IPS-20b (cell line): ENCODE results near the gene SLC37A1.

Source experiments
- H3K27ac ChIP-seq: one replicate; pipeline ENCODE4 v1.5.1; 2013; ENCODE audit warnings: low read length
- H3K27me3 ChIP-seq: 2 replicates; pipeline ENCODE4 v1.6.1; 2013; ENCODE audit warnings: mild to moderate bottlenecking, low read length, inconsistent platforms; ENCODE audit not compliant: insufficient read depth
- H3K36me3 ChIP-seq: 2 replicates; pipeline ENCODE4 v1.6.1; 2013; ENCODE audit warnings: low read depth, mild to moderate bottlenecking, inconsistent platforms, low read length, moderate library complexity; ENCODE audit not compliant: insufficient read depth
- H3K4me1 ChIP-seq: 2 replicates; pipeline ENCODE4 v1.6.1; 2013; ENCODE audit warnings: mild to moderate bottlenecking, control low read depth, inconsistent platforms, low read length, moderate library complexity; ENCODE audit not compliant: insufficient read depth
- H3K4me3 ChIP-seq: 2 replicates; pipeline ENCODE4 v1.5.1; 2013; ENCODE audit warnings: mild to moderate bottlenecking, low read length, inconsistent platforms
- H3K9ac ChIP-seq: 2 replicates; pipeline ENCODE4 v1.6.1; 2013; ENCODE audit warnings: low read depth, mild to moderate bottlenecking, inconsistent platforms, low read length, moderate library complexity
- H3K9me3 ChIP-seq: 2 replicates; pipeline ENCODE4 v1.6.1; 2013; ENCODE audit warnings: mild to moderate bottlenecking, low read depth, low read length, inconsistent platforms; ENCODE audit not compliant: insufficient read depth

SLC37A1 gene

DNA sequence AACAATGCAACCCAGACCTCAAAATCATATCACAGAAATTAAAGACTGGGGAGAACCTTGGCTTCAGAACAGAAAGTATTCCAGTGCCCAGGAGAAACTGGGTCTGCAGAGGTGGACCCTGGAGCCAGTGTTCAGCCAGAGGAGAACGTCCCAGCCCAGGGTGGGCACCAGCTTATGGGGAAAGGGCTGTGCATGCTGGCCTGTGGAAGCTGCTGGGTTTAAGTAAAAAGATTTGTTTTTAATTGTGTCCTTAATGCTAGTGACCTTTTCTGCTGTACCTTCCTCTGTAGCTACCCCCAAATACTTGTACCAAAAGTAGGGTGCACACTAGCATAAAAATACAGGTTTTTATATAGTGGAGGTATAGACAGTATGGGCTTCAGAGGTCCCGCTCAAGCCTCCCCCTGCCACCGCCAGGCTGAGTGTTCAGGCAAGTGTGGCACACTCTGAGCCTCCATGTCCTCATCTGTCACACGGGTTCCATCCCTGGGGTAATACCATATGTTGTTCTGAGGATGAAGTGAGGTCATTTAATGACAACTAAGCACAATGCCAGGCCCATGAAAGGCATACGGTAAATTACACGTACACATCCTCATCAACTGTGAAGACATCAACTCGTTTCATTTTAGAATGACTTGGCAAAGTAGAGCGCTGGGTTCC, 47.0 kb downstream of the SLC37A1 start:
- Histone ChIP-seq H3K36me3 (peaks cover 19% of the 10 kb centered on the region), H3K4me3 (no peak overlapping the region), H3K27ac (no peak overlapping the region), H3K4me1 (no peaks in the 10 kb centered on the region), H3K9ac (no peak overlapping the region), H3K9me3 (no peaks in the 10 kb centered on the region), H3K27me3 (no peaks in the 10 kb centered on the region)

GRCh38 chr21:42561762-42562650, 48.4 kb downstream of the SLC37A1 start:
- Histone ChIP-seq H3K9me3 (no peaks in the 10 kb centered on the region), H3K4me1 (no peaks in the 10 kb centered on the region), H3K27me3 (no peaks in the 10 kb centered on the region), H3K36me3 (peaks cover 19% of the 10 kb centered on the region), H3K27ac (no peak overlapping the region), H3K9ac (no peak overlapping the region), H3K4me3 (no peak overlapping the region)

DNA sequence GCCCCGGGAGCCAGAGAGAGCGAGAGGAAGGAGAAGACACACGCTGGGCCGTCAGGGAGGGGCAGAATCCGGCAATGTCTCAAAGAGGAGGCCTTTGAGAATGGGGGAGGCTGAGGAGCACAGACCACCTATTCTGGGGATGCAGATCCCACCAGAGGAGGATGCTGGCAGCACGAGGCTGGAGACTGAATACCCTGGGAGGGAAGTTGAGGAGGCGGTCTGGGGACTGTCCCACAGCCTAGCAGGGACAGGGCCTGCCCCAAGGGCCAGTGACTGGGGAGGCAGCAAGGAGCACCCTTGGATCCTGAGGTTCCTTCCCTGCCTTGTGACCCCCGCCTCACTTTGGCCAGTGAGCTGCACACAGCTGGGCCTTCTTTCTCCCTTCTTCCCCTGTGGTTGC, 49.2 kb downstream of the SLC37A1 start:
- Histone ChIP-seq H3K27me3 (no peaks in the 10 kb centered on the region), H3K27ac (no peak overlapping the region), H3K9me3 (no peaks in the 10 kb centered on the region), H3K36me3 (peaks cover 22% of the 10 kb centered on the region), H3K4me3 (no peak overlapping the region), H3K4me1 (no peaks in the 10 kb centered on the region), H3K9ac (no peak overlapping the region)

DNA sequence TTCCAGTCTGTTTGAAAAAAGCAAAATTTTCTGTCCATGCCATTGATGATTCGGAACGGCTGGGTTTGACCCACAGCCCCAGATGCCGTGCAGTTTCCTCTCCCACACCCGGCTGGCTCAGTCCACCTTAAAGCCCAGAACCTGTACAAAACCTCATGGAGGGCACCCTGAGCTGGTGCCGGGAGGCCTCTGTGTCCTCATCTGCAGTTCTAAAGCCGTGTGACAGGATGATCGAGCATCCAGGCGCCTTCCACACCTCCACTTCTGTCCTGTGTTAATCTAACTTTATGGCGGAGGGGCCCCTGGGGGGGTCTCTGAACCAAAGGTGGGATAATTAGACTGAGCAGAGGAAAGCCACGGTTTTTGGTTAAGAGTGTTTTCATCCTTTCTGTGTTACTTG, 49.6 kb downstream of the SLC37A1 start:
- peaks cover 26% of the 10 kb centered on the region for H3K36me3 ChIP-seq
- no peaks in the 10 kb centered on the region for H3K9me3 ChIP-seq
- H3K27me3 ChIP-seq = no peaks in the 10 kb centered on the region
- no peak overlapping the region for H3K9ac ChIP-seq
- H3K4me3 ChIP-seq = no peak overlapping the region
- no peaks in the 10 kb centered on the region for H3K4me1 ChIP-seq
- H3K27ac ChIP-seq = no peak overlapping the region

DNA sequence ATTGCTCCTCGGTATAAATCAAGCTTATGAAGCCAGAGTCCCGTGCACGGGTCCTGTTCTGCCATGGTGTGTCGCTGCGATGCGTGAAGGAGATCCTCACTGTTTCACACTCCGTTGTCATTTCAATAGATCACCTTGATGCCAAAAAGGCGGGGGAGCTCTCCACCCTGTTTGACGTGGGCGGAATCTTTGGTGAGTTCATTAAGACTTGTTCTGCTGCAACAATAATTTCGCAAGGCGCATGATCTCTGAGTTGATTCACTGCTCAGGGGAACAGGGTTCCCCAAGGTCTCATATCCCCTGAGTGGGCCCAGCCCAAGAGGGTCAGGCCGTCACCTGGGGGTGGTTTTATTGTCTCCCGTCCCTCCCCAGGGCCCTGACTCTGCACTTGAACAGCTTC, 50.0 kb downstream of the SLC37A1 start:
- Histone ChIP-seq H3K9ac (no peak overlapping the region), H3K27me3 (no peaks in the 10 kb centered on the region), H3K4me1 (no peaks in the 10 kb centered on the region), H3K36me3 (peaks cover 29% of the 10 kb centered on the region), H3K9me3 (no peaks in the 10 kb centered on the region), H3K4me3 (no peak overlapping the region), H3K27ac (no peak overlapping the region)

DNA sequence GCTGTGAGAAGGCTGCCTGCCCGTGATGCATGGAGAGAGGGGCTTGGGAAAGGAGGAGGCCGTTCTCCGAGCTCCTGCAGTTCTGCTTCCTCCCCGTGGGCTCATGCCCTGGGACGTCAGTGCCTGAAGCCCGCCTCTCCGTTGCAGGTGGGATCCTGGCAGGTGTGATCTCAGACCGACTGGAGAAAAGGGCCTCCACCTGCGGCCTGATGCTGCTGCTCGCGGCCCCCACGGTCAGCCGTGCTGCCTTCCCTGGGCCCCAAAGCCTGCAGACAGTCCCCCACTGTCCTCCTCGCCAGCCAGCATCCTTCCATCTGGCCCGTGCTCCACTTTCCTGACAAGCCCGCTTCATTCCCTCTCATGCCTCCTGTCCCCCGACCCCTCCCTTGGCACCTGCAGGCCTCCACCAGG, 50.9 kb downstream of the SLC37A1 start:
- no peaks in the 10 kb centered on the region for H3K4me1 ChIP-seq
- H3K27me3 ChIP-seq = no peaks in the 10 kb centered on the region

DNA sequence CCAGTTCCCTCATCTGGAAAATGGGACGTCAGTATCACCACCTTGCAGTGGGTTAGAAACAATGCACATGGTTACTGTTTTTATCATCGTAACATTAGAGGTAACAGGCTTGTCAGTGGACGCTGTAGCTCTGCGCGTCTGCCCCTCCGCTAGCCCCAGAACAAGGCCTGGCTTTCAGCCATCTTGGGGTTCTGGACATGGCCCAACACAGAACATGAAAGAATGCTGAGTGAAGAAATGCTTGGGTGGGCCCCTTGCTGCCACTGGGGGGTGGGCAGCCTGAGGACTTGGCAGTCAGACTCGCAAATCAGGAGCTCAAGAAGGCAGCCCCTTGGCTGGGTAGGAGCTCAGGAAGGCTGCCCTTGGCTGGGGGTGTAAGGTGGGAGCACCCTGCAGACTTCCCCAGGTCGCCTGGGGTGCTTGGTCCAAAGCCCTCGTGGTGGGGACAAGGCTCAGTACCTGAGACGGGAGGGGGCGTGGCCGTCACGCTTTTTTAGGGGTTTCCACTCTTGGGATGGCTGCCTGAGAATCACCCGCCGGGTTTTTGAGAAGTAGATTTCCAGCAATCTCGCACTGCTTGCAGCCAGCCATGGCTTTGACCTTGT, 51.7 kb downstream of the SLC37A1 start:
- Histone ChIP-seq H3K4me3 (no peak overlapping the region), H3K9me3 (no peaks in the 10 kb centered on the region), H3K4me1 (no peaks in the 10 kb centered on the region), H3K9ac (no peak overlapping the region), H3K27ac (no peak overlapping the region), H3K36me3 (peaks cover 28% of the 10 kb centered on the region), H3K27me3 (no peaks in the 10 kb centered on the region)

More for the DNA sequence above, 50.9 kb downstream of the SLC37A1 start:
- Histone ChIP-seq H3K9me3 (no peaks in the 10 kb centered on the region), H3K27ac (no peak overlapping the region), H3K9ac (no peak overlapping the region), H3K36me3 (peaks cover 28% of the 10 kb centered on the region), H3K4me3 (no peak overlapping the region)

DNA sequence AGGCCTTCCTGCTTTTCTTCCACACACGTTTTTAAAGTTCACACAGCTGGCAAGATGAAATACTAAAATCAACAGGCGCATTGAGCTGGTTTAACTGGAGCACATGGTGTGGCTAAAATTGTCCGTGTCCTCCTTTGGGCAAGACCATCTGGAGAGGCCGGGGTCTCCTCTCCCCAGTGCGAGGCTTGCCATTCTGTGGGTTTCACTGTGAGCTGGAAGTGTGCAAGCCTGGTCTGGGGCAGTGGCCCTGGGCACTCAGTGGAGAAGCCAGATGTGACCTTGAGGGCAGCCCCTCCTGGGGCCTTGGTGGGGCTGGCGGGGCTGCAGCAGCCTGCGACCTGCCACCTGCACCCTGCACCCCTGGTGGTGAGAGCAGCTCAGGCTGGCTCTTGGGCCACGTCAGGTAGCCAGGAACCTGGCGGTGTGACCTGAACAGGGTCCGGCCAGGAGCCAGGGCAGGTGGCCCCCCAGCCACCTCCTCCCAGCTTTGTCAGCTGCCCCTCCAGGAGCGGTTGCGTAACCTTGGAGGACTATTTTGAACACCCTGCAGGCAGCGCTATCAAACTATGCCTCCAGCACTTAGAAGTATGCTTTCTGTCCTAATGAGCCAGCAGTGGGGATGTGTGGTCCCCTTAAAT, 52.4 kb downstream of the SLC37A1 start:
- Histone ChIP-seq H3K27me3 (no peaks in the 10 kb centered on the region), H3K4me3 (no peak overlapping the region), H3K9me3 (no peaks in the 10 kb centered on the region), H3K4me1 (no peaks in the 10 kb centered on the region), H3K36me3 (peaks cover 30% of the 10 kb centered on the region), H3K9ac (no peak overlapping the region), H3K27ac (no peak overlapping the region)

DNA sequence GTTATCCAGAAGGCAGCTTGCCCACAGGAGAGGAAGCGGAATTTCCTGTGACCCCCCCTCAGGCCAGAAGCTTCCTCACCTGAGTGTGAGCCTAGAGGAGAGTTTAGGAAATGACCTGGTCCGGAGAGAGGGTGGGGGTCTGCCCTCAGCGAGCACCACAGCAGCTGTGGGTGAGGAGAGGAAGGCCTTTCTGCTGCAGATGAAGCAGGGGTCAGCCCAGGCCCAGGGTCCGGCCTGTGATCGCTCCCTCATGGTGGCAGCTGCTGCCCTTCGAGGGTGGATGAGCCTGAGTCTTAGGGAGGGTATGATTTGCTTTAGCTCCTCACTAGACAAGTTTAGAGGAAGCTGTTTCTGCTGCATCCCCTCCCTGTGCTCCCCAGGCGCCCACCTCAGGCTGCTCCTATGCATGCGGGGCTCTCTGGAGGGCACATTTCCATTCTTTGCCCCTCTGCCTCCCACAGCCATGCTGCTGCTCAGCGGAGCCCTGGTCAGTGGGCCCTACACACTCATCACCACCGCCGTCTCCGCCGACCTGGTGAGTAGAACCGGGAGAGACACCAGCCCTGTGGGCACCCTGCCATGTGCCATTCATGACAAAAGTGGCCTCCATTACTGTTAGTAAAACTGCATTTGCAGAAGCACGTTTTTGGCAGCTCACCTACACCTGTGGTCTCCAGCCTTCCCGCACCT, 53.0 kb downstream of the SLC37A1 start:
- Histone ChIP-seq H3K9me3 (no peaks in the 10 kb centered on the region), H3K27me3 (no peaks in the 10 kb centered on the region), H3K27ac (no peak overlapping the region), H3K9ac (no peak overlapping the region), H3K4me3 (no peak overlapping the region), H3K36me3 (peaks cover 32% of the 10 kb centered on the region), H3K4me1 (no peaks in the 10 kb centered on the region)

DNA sequence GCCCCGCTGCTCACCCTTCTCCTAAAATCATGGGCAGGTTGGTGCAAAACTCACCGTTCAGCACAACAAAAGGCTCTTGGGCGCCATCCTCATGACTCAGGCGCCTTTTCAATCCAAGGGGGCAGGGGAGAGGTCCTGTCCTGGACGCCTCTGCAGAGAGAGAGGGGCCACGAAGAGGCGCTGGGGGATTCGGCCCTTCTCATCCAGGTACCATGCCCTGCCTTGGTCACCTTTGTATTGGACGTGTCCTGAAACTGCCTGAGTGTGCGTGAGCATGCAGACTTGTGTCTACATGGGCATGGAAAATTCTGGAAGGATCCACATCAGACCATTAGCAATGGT, 53.5 kb downstream of the SLC37A1 start:
- Histone ChIP-seq H3K4me1 (no peaks in the 10 kb centered on the region), H3K9ac (no peak overlapping the region), H3K27me3 (no peaks in the 10 kb centered on the region), H3K4me3 (no peak overlapping the region), H3K36me3 (peaks cover 31% of the 10 kb centered on the region), H3K9me3 (no peaks in the 10 kb centered on the region), H3K27ac (no peak overlapping the region)

DNA sequence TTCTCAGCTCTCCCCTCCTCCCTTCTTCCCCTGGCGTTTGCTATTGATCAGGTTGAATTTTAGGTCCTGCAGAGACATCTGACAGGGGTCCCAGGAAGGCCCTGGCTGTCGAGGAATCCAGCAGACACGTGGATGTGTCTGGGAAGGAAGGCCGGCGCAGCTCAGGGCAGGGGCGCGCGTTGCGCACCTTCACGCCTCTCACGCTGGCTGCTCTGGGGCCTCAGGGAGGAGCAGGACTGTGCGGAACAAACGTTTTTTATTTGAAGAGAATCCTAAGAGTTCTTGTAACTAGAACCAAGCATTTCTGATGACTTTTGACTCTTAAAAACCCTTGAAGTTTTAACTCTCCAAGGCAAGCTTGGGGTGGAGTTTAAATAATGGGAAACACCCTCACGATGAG, 54.2 kb downstream of the SLC37A1 start:
- H3K4me1 ChIP-seq = no peaks in the 10 kb centered on the region
- no peak overlapping the region for H3K9ac ChIP-seq
- no peak overlapping the region for H3K4me3 ChIP-seq
- H3K27ac ChIP-seq = no peak overlapping the region
- no peaks in the 10 kb centered on the region for H3K27me3 ChIP-seq
- H3K9me3 ChIP-seq = no peaks in the 10 kb centered on the region
- peaks cover 31% of the 10 kb centered on the region for H3K36me3 ChIP-seq
